Measurements from ENCODE around the gene CYGB.
"Not testable (repeated sequence)": the region's sequence is repeated elsewhere in the genome, so short reads cannot be mapped to it uniquely, and the experiment has no call there.

Gene CYGB

DNA sequence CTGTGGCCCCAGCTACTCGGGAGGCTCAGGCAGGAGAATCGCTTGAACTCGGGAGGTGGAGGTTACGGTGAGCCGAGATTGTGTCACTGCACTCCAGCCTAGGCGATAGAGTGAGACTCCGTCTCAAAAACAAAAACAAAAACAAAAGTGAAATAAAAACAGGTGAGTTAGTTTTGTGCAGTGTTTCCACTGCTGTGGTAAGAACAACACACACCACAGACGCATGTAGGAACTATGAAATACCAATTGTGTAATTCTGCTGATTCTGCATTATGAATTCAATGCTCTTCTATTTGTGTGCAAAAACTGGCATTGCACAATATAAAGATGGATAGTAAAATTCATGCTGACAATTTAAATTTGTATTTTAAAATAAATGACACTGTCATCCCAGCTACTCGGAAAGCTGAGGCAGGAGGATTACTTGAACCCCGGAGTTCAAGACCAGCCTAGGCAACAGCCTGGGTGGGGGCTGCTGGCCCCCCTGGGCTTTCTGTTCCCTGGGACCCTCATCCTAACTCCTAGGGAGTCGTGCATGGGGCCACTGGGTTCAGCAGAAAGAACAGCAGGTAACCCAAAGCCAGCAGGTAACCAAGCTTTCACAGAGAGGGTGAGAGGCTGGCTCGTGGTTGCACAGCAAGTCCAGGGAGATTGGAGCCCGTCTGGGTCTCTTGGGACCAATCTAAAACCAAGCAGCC is 25.7 kb downstream of the CYGB start:
- Histone ChIP-seq H3K27ac (ENCODE audit: low read depth in 2 of 2, low read length in 2 of 2) (no peak overlapping the region), H3K27me3 (ENCODE audit: control insufficient read depth in 2 of 2, insufficient read depth in 2 of 2, low read length in 2 of 2) (peaks cover 0 to 1% of the 10 kb centered on the region in 2 donors), H3K9ac (ENCODE audit: low read depth in 1 of 2, low read length in 2 of 2) (no peak overlapping the region), H3K36me3 (ENCODE audit: control insufficient read depth in 2 of 2, insufficient read depth in 2 of 2, low read length in 2 of 2) (no peaks in the 10 kb centered on the region), H3K4me1 (ENCODE audit: control insufficient read depth in 2 of 2, insufficient read depth in 2 of 2, low read length in 2 of 2) (peaks cover 0 to 3% of the 10 kb centered on the region in 2 donors), H3K9me3 (ENCODE audit: control insufficient read depth in 2 of 2, low read length in 2 of 2) (no peaks in the 10 kb centered on the region), H3K4me3 (ENCODE audit: low read length in 2 of 2) (no peak overlapping the region)

DNA sequence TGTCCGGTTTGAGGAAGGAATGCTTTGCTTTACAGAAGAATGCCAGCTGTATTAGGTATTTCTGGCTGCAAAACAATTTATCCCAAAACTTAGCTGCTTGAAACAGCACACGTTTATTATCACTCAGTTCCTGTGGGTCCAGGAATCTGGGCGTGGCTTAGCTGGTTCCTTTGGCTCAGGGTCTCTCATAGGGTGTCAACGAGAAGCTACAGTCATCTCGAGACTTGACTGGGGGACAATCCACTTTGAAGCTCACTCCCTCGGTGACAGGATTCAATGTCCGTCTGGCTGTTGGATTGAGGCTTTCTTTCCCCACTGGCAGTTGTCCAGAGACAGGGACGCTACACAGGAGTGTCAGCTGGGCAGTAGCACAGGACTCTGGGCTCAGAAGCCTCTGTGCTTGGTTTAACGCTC is 26.7 kb downstream of the CYGB start:
- peaks cover 0 to 5% of the 10 kb centered on the region in 2 donors for H3K27me3 ChIP-seq (ENCODE audit: control insufficient read depth in 2 of 2, insufficient read depth in 2 of 2, low read length in 2 of 2)
- no peak overlapping the region for H3K27ac ChIP-seq (ENCODE audit: low read depth in 2 of 2, low read length in 2 of 2)
- H3K4me1 ChIP-seq (ENCODE audit: control insufficient read depth in 2 of 2, insufficient read depth in 2 of 2, low read length in 2 of 2): peaks cover 0 to 3% of the 10 kb centered on the region in 2 donors
- H3K36me3 ChIP-seq (ENCODE audit: control insufficient read depth in 2 of 2, insufficient read depth in 2 of 2, low read length in 2 of 2): no peaks in the 10 kb centered on the region
- no peaks in the 10 kb centered on the region for H3K9me3 ChIP-seq (ENCODE audit: control insufficient read depth in 2 of 2, low read length in 2 of 2)
- no peak overlapping the region for H3K9ac ChIP-seq (ENCODE audit: low read depth in 1 of 2, low read length in 2 of 2)
- no peak overlapping the region for H3K4me3 ChIP-seq (ENCODE audit: low read length in 2 of 2)

DNA sequence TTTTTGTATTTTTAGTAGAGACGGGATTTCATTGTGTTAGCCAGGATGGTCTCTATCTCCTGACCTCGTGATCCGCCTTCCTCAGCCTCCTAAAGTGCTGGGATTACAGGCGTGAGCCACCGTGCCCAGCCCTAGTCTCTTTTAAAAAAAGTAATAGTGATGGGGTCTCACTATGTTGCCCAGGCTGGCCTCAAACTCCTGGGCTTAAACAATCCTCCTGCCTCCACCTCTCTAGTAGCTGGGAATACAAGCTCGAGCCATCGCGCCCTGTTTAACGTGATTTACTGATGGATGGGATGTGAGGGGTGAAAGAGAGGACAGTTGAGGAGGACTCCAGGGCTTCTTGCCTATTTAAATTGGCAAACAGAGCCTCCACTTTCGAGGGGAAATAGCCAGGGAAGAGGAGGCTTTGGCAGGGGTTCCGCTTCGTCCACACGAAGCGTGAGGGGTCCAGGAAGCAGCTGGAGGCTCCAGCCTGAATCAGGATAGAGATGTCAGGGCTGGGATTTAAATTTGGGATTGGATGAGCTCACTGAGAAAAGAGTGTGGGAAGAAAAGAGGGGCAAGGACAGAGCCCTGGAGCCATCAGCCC is 28.9 kb downstream of the CYGB start:
- not testable (repeated sequence) for H3K27me3 ChIP-seq (ENCODE audit: control insufficient read depth in 2 of 2, insufficient read depth in 2 of 2, low read length in 2 of 2); H3K27ac ChIP-seq (ENCODE audit: low read depth in 2 of 2, low read length in 2 of 2); H3K9me3 ChIP-seq (ENCODE audit: control insufficient read depth in 2 of 2, low read length in 2 of 2); H3K4me1 ChIP-seq (ENCODE audit: control insufficient read depth in 2 of 2, insufficient read depth in 2 of 2, low read length in 2 of 2); H3K9ac ChIP-seq (ENCODE audit: low read depth in 1 of 2, low read length in 2 of 2); H3K36me3 ChIP-seq (ENCODE audit: control insufficient read depth in 2 of 2, insufficient read depth in 2 of 2, low read length in 2 of 2); H3K4me3 ChIP-seq (ENCODE audit: low read length in 2 of 2)

DNA sequence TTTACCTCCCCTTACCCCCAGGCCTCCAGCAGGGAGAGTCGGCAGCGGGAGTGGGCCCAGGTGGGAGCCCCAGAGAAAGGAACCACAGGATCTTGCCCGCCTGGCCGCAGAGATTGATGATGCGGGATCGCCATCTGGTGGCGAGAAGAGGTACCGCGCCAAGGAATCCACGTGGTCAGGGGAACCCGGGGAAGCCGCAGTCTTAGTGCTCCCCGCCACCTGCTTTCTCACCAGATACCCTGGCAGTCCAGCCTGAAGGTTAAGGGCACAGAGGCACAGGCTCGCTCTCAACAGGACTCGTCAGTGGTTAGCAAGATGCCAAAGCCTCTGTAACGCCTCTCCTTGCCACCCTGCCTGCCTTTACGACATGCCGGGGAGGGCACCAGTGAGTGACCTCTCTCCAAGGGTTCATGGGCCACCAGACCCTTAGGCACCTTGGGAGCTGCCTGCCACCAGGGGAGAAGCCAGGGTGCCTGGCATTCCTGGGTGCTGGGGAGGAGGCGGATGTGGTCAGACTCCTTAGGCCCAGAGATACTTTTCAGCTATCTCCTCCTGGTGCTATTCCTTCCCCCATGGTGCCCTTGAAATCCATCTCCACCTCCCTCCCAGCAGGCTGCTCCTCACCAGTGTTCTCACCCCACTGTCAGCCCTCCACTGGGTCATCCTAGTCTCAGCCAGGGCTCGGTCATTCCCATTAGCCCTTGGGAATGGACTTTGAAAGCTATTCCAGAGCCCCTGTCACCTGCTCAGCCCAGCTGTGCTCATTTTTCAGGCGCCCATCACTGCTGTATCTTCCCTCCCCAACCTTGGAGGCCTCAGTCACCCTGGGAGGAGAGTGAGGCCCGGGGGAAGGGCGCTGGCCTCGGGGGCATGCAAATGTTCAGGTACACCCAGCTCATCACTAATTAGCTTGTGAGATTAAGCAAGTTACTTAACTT is 30.8 kb downstream of the CYGB start:
- no peak overlapping the region for H3K27ac ChIP-seq (ENCODE audit: low read depth in 2 of 2, low read length in 2 of 2)

DNA sequence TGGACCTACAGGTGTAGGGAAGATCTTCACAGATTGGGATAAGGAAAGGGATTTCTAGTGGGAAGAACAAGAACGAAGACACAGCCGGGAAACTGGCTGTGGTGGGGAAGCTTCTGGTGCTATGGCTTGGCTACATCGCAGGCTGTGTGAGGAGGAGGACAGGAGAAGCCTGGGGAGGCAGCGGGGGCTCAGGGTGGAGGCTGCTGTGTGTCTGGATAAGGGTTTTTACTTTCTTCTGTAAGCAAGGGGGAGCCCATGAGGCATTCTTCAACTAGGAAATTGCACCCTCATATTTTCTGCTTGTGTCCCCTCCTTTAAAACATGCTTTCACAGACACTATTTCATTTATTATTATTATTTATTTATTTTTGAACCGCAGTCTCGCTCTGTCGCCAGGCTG is 33.4 kb downstream of the CYGB start:
- H3K9ac ChIP-seq (ENCODE audit: low read depth in 1 of 2, low read length in 2 of 2): no peak overlapping the region
- H3K36me3 ChIP-seq (ENCODE audit: control insufficient read depth in 2 of 2, insufficient read depth in 2 of 2, low read length in 2 of 2): no peaks in the 10 kb centered on the region
- H3K27me3 ChIP-seq (ENCODE audit: control insufficient read depth in 2 of 2, insufficient read depth in 2 of 2, low read length in 2 of 2): peaks cover 0 to 5% of the 10 kb centered on the region in 2 donors
- no peak overlapping the region for H3K4me3 ChIP-seq (ENCODE audit: low read length in 2 of 2)
- H3K9me3 ChIP-seq (ENCODE audit: control insufficient read depth in 2 of 2, low read length in 2 of 2): no peaks in the 10 kb centered on the region
- H3K27ac ChIP-seq (ENCODE audit: low read depth in 2 of 2, low read length in 2 of 2): no peak overlapping the region
- H3K4me1 ChIP-seq (ENCODE audit: control insufficient read depth in 2 of 2, insufficient read depth in 2 of 2, low read length in 2 of 2): peaks cover 18 to 19% of the 10 kb centered on the region in 2 donors

More for the DNA sequence above, 30.8 kb downstream of the CYGB start:
- Histone ChIP-seq H3K36me3 (ENCODE audit: control insufficient read depth in 2 of 2, insufficient read depth in 2 of 2, low read length in 2 of 2) (no peaks in the 10 kb centered on the region), H3K9ac (ENCODE audit: low read depth in 1 of 2, low read length in 2 of 2) (peak overlapping the region in 1 of 2 donors; percentile 14), H3K27me3 (ENCODE audit: control insufficient read depth in 2 of 2, insufficient read depth in 2 of 2, low read length in 2 of 2) (peaks cover 0 to 5% of the 10 kb centered on the region in 2 donors), H3K4me3 (ENCODE audit: low read length in 2 of 2) (peak overlapping the region in 1 of 2 donors; percentile 13), H3K4me1 (ENCODE audit: control insufficient read depth in 2 of 2, insufficient read depth in 2 of 2, low read length in 2 of 2) (peaks cover 2% of the 10 kb centered on the region in 2 donors), H3K9me3 (ENCODE audit: control insufficient read depth in 2 of 2, low read length in 2 of 2) (no peaks in the 10 kb centered on the region)

DNA sequence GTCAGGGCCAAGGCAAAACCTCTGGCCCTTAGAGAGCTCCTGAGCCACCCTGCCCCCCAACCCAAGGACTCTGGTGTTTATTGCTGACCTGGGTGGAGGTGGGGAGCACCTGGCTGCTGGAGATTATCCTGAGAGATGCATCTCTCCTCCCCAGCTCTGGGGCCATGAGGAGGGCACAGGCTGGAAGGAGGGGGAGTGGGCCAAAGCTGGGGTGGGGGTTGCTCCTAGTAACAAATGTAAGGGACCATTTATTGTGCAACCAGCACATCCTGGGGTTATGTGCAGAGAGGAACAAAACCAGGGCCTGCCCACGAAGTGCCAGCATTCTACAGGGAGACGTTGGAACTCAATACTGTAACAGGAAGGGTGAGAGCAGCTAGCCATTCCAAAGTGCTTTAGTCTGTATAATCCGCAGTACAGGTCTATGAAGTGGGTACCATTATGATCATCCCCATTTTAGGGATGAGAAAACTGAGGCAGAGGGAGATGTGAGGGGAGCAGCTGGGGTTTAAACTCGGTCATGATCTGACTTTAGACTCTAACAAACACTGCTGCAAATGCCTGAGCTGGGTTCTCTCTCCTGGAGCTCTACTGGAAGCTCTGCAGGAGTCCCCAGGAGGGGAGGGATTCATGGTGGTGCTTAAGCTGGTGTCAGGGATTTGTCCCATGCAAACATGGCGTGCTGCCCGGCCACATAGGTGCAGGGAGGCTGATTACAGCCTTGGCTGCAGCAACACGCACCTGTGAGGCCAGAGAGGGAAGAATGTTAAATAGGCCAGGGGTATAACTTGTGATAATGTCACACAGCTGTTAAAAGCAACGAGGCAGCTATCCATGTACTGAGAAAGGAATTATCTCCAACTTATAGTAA is 34.9 kb downstream of the CYGB start:
- Histone ChIP-seq H3K4me1 (ENCODE audit: control insufficient read depth in 2 of 2, insufficient read depth in 2 of 2, low read length in 2 of 2) (peaks cover 29 to 33% of the 10 kb centered on the region in 2 donors), H3K27me3 (ENCODE audit: control insufficient read depth in 2 of 2, insufficient read depth in 2 of 2, low read length in 2 of 2) (peaks cover 0 to 5% of the 10 kb centered on the region in 2 donors), H3K4me3 (ENCODE audit: low read length in 2 of 2) (no peak overlapping the region), H3K27ac (ENCODE audit: low read depth in 2 of 2, low read length in 2 of 2) (peak overlapping the region in 1 of 2 donors; percentile 76), H3K9me3 (ENCODE audit: control insufficient read depth in 2 of 2, low read length in 2 of 2) (no peaks in the 10 kb centered on the region), H3K9ac (ENCODE audit: low read depth in 1 of 2, low read length in 2 of 2) (no peak overlapping the region), H3K36me3 (ENCODE audit: control insufficient read depth in 2 of 2, insufficient read depth in 2 of 2, low read length in 2 of 2) (no peaks in the 10 kb centered on the region)

DNA sequence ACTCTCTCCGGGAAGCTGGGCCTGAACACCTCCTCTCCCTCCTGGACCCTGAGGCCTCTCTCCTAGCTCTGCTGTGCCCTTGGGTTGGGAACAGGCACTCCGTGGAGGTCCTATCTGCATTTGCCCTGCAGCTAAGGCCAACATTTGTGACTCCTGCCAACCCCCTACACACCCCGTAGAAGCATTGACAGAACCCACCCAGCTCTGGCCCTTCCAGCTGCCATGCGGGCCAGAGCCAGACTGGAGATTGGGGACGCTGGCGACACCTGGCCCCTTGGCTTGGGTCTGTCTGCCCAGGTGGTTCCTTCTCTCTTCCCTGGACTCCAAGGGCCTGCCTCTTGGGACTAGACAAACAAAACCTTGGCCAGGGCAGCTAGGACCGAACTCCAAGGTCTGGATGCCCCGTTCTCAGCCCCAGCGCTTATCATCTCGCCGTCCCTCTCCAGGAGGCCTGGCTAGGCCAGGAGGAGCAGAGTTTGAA is 35.6 kb downstream of the CYGB start:
- H3K27ac ChIP-seq (ENCODE audit: low read depth in 2 of 2, low read length in 2 of 2): peak overlapping the region; percentile 26 to 76
- H3K36me3 ChIP-seq (ENCODE audit: control insufficient read depth in 2 of 2, insufficient read depth in 2 of 2, low read length in 2 of 2): no peaks in the 10 kb centered on the region
- H3K4me3 ChIP-seq (ENCODE audit: low read length in 2 of 2): peak overlapping the region; percentile 72 to 80
- peaks cover 29 to 39% of the 10 kb centered on the region in 2 donors for H3K4me1 ChIP-seq (ENCODE audit: control insufficient read depth in 2 of 2, insufficient read depth in 2 of 2, low read length in 2 of 2)
- H3K9ac ChIP-seq (ENCODE audit: low read depth in 1 of 2, low read length in 2 of 2): peak overlapping the region; percentile 54 to 63
- peaks cover 0 to 4% of the 10 kb centered on the region in 2 donors for H3K27me3 ChIP-seq (ENCODE audit: control insufficient read depth in 2 of 2, insufficient read depth in 2 of 2, low read length in 2 of 2)
- no peaks in the 10 kb centered on the region for H3K9me3 ChIP-seq (ENCODE audit: control insufficient read depth in 2 of 2, low read length in 2 of 2)

DNA sequence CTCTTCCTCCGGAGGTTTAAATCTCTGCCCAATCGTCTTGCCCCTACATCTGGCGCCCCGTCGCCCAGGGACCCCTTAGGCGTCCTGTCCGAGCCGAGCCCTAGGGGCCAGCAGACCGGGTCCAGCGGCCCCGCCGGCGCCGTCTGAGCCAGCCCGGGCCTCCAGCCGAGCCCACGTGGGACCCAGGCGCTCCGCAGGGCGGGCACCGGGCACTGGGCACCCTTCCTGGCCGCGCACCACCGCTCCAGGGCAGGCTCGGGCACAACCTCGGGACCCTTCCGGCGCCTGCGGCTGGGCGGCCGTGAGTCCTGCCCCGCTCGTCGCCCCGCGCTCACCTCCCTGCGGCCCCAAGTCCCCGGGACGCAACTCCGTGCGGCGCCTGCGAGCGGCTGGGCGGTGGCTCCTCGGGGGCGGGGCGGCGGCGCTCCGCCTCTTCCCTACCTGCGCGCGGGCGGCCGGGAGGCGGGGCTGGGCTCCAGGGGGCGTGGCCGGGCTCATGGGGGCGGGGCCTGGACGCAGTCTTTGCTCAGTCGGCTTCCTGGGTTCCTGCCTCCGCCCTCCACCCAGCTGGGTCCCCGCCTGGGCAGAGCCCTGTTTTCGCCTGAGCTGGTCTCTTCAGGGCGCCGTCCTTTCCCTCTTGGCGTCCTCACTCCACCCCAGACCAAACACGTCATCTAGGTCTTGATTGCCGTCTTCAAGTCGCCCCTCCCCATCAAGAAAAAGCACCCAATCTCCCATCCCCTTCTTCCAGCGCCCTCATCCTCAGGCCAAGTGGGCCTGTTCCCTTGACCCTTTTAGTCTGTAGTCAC is 36.3 kb downstream of the CYGB start, which contains the start of gene RHBDF2:
RHBDF2 (minus strand) TSS at position 406 of the 809 bp plus-strand sequence. CDS start 19,899 bp downstream, outside the sequence.
- Histone ChIP-seq H3K27me3 (ENCODE audit: control insufficient read depth in 2 of 2, insufficient read depth in 2 of 2, low read length in 2 of 2) (no peaks in the 10 kb centered on the region), H3K27ac (ENCODE audit: low read depth in 2 of 2, low read length in 2 of 2) (peak within 1 kb of the TSS; percentile 63 to 76), H3K9me3 (ENCODE audit: control insufficient read depth in 2 of 2, low read length in 2 of 2) (no peaks in the 10 kb centered on the region), H3K4me1 (ENCODE audit: control insufficient read depth in 2 of 2, insufficient read depth in 2 of 2, low read length in 2 of 2) (peaks cover 29 to 42% of the 10 kb centered on the region in 2 donors), H3K9ac (ENCODE audit: low read depth in 1 of 2, low read length in 2 of 2) (peak within 1 kb of the TSS; percentile 61 to 70), H3K36me3 (ENCODE audit: control insufficient read depth in 2 of 2, insufficient read depth in 2 of 2, low read length in 2 of 2) (no peaks in the 10 kb centered on the region), H3K4me3 (ENCODE audit: low read length in 2 of 2) (peak within 1 kb of the TSS; percentile 72 to 80)

DNA sequence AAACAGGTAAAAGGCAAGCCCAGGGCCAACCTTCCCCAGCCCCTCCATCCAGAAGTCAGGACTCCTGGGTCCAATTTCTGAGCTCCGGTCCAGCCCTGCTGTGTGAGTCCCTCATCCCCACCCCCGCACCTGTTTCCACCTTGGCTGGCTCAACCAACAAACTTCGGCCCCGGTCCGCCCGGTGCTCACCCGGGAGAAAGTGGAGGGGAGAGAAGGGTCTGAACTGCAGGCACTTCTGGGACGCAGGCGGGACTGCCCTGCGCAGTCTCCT is 36.8 kb downstream of the CYGB start:
- peaks cover 29 to 46% of the 10 kb centered on the region in 2 donors for H3K4me1 ChIP-seq (ENCODE audit: control insufficient read depth in 2 of 2, insufficient read depth in 2 of 2, low read length in 2 of 2)
- peak overlapping the region; percentile 63 to 76 for H3K27ac ChIP-seq (ENCODE audit: low read depth in 2 of 2, low read length in 2 of 2)
- no peaks in the 10 kb centered on the region for H3K36me3 ChIP-seq (ENCODE audit: control insufficient read depth in 2 of 2, insufficient read depth in 2 of 2, low read length in 2 of 2)
- H3K27me3 ChIP-seq (ENCODE audit: control insufficient read depth in 2 of 2, insufficient read depth in 2 of 2, low read length in 2 of 2): no peaks in the 10 kb centered on the region
- peak overlapping the region; percentile 70 to 80 for H3K4me3 ChIP-seq (ENCODE audit: low read length in 2 of 2)
- H3K9ac ChIP-seq (ENCODE audit: low read depth in 1 of 2, low read length in 2 of 2): peak overlapping the region; percentile 61 to 70
- H3K9me3 ChIP-seq (ENCODE audit: control insufficient read depth in 2 of 2, low read length in 2 of 2): no peaks in the 10 kb centered on the region
